GM19452 (cell line): ENCODE data around the gene TUBA1C.
A peak's percentile ranks its signal among the peaks of the same experiment; 100 is the strongest.

ENCODE experiments used
- ATAC-seq: cut with Tn5 transposase; IDR thresholded peaks from one replicate; pipeline ENCODE4 v1.9.1; 2021; ENCODE audit not compliant: unreplicated experiment

Gene TUBA1C

GRCh38 chr12:49264873-49265792 is at the start of gene TUBA1C:
TSS of gene TUBA1C (plus strand) at chr12:49265082. CDS start at chr12:49265182, 100 bp downstream.
- ATAC-seq = peak; percentile 73

- no peak for ATAC-seq
Observed at GRCh38 chr12:49219417-49220026, 45.4 kb upstream of the TUBA1C start.

- ATAC-seq = no peak
Observed at GRCh38 chr12:49220972-49221371, 43.9 kb upstream of the TUBA1C start.

GRCh38 chr12:49223122-49223521 is 41.8 kb upstream of the TUBA1C start:
- ATAC-seq = no peak

- ATAC-seq = no peak
Observed at GRCh38 chr12:49223590-49224369, 41.1 kb upstream of the TUBA1C start.

- no peak for ATAC-seq
Observed at GRCh38 chr12:49225576-49226166, 39.2 kb upstream of the TUBA1C start.

- ATAC-seq = no peak
Observed at GRCh38 chr12:49227713-49228112, 37.2 kb upstream of the TUBA1C start.

- no peak for ATAC-seq
Observed at GRCh38 chr12:49228653-49229052, 36.2 kb upstream of the TUBA1C start.

- ATAC-seq = no peak
Observed at GRCh38 chr12:49230176-49230804, 34.6 kb upstream of the TUBA1C start.

- no peak for ATAC-seq
Observed at GRCh38 chr12:49230805-49231194, 34.1 kb upstream of the TUBA1C start.

GRCh38 chr12:49231878-49232655 is 32.8 kb upstream of the TUBA1C start:
- ATAC-seq = no peak

- ATAC-seq = no peak
Observed at GRCh38 chr12:49232940-49233841, 31.7 kb upstream of the TUBA1C start.

GRCh38 chr12:49233842-49234526 is 30.9 kb upstream of the TUBA1C start:
- ATAC-seq = no peak

- no peak for ATAC-seq
Observed at GRCh38 chr12:49236423-49236822, 28.5 kb upstream of the TUBA1C start.

- no peak for ATAC-seq
Observed at GRCh38 chr12:49243631-49244030, 21.3 kb upstream of the TUBA1C start.

GRCh38 chr12:49244176-49244575 is 20.7 kb upstream of the TUBA1C start:
- no peak for ATAC-seq

GRCh38 chr12:49251357-49251756 is 13.5 kb upstream of the TUBA1C start:
- ATAC-seq = no peak

- no peak for ATAC-seq
Observed at GRCh38 chr12:49253033-49253623, 11.8 kb upstream of the TUBA1C start.
